RPMI7951 (cell line): ENCODE data around the gene MRPL28. TPM values are rescaled to one million over a fixed set of nuclear protein-coding genes. Genes with fewer than 3 reads are reported as not detected.
"Not testable (repeated sequence)": the region's sequence is repeated elsewhere in the genome, so short reads cannot be mapped to it uniquely, and the experiment has no call there.

Experiments used
- DNase-seq: peaks from one replicate; pipeline ENCODE4 v3.0.0-alpha.2; 2012; ENCODE audit warnings: low read depth
- total RNA-seq: library from RNA; depleted of rRNA; stranded (reverse); fragments of >200 nt; shearing (Covaris generic); gene quantifications from 2 replicates; pipeline ENCODE4 v1.2.3, GENCODE V29; 2014

Gene MRPL28
- total RNA-seq, 1 experiment from 2014 or later = 119 TPM

- DNase-seq = peak; percentile 64
Observed at GRCh38 chr16:391885-392335, 21.6 kb upstream of the MRPL28 start.

GRCh38 chr16:389352-389751, 19.0 kb upstream of the MRPL28 start:
- no peak for DNase-seq

- DNase-seq = not testable (repeated sequence)
Observed at GRCh38 chr16:387761-388666, 17.7 kb upstream of the MRPL28 start.

GRCh38 chr16:386641-387156, 16.4 kb upstream of the MRPL28 start:
- DNase-seq = peak; percentile 59

- DNase-seq = no peak
Observed at GRCh38 chr16:383326-384051, 13.2 kb upstream of the MRPL28 start.

GRCh38 chr16:381789-382717, 11.7 kb upstream of the MRPL28 start, which contains the start of gene PGAP6:
Gene PGAP6 (minus strand): TSS chr16:381978. CDS start chr16:381821, 157 bp downstream.
- peak; percentile 49 for DNase-seq

GRCh38 chr16:381012-381788, 10.9 kb upstream of the MRPL28 start:
- DNase-seq = no peak

GRCh38 chr16:380762-381011, 10.3 kb upstream of the MRPL28 start:
- peak; percentile 13 for DNase-seq

- no peak for DNase-seq
Observed at GRCh38 chr16:379961-380761, 9.8 kb upstream of the MRPL28 start.

GRCh38 chr16:379183-379960, 9.0 kb upstream of the MRPL28 start:
- no peak for DNase-seq

- DNase-seq = no peak
Observed at GRCh38 chr16:378821-379182, 8.5 kb upstream of the MRPL28 start.

- DNase-seq = not testable (repeated sequence)
Observed at GRCh38 chr16:378113-378820, 7.9 kb upstream of the MRPL28 start.

GRCh38 chr16:377419-377951, 7.1 kb upstream of the MRPL28 start:
- no peak for DNase-seq

- DNase-seq = no peak
Observed at GRCh38 chr16:376817-377418, 6.6 kb upstream of the MRPL28 start.

- no peak for DNase-seq
Observed at GRCh38 chr16:375927-376816, 5.8 kb upstream of the MRPL28 start.

- DNase-seq = no peak
Observed at GRCh38 chr16:375212-375611, 4.9 kb upstream of the MRPL28 start.

GRCh38 chr16:374616-374926, 4.2 kb upstream of the MRPL28 start:
- DNase-seq = no peak
